HEK293T (cell line): ENCODE results near the gene PSMG1.

Experiments used
- ARNT ChIP-seq: fragments of 450-650 bp; IDR thresholded peaks from 2 replicates; pipeline ENCODE4 v1.6.1; 2017; ENCODE audit warnings: mild to moderate bottlenecking
- BHLHE40 ChIP-seq: fragments of 450-650 bp; IDR thresholded peaks from 2 replicates; pipeline ENCODE4 v1.6.1; 2016; ENCODE audit warnings: mild to moderate bottlenecking, moderate library complexity, borderline replicate concordance
- FOXA1 ChIP-seq: fragments of 450-650 bp; IDR thresholded peaks from 2 replicates; pipeline ENCODE4 v1.6.1; 2016; ENCODE audit warnings: mild to moderate bottlenecking
- FOXK2 ChIP-seq: fragments of 450-650 bp; IDR thresholded peaks from 2 replicates; pipeline ENCODE4 v1.6.1; 2016; ENCODE audit warnings: mild to moderate bottlenecking
- FOXM1 ChIP-seq: fragments of 450-650 bp; IDR thresholded peaks from 2 replicates; pipeline ENCODE4 v1.6.1; 2017; ENCODE audit warnings: mild to moderate bottlenecking, borderline replicate concordance
- PKNOX1 ChIP-seq: fragments of 450-650 bp; IDR thresholded peaks from 2 replicates; pipeline ENCODE4 v1.6.1; 2016
- SP1 ChIP-seq: fragments of 450-650 bp; IDR thresholded peaks from 2 replicates; pipeline ENCODE4 v1.6.1; 2017
- SUZ12 ChIP-seq: fragments of 450-650 bp; IDR thresholded peaks from 2 replicates; pipeline ENCODE4 v1.6.1; 2016; ENCODE audit warnings: mild to moderate bottlenecking
- ZNF384 ChIP-seq: fragments of 450-650 bp; IDR thresholded peaks from 2 replicates; pipeline ENCODE4 v1.6.1; 2016

GRCh38 chr21:39155578-39155977 lies 27.7 kb downstream of the PSMG1 start:
- TF ChIP-seq FOXK2 (no peak), BHLHE40 (no peak), SP1 (no peak), FOXM1 (no peak), ZNF384 (no peak), FOXA1 (no peak), ARNT (no peak), SUZ12 (no peak), PKNOX1 (no peak)
